Endothelial cell of umbilical vein (primary cell): Measurements from ENCODE around the gene SLC16A7.

Experiments
- EZH2 ChIP-seq: IDR thresholded peaks from 2 replicates; pipeline ENCODE4 v1.6.1; 2012; ENCODE audit warnings: borderline replicate concordance, low read depth, mild to moderate bottlenecking, moderate library complexity, low read length, inconsistent platforms; ENCODE audit not compliant: severe bottlenecking
- TF ChIP-seq, protein P1 (sequence below), 2 donors: IDR thresholded peaks; 1 replicate in 1 of 2; 2 replicates in 1 of 2; pipeline ENCODE4 v1.5.1; 2011; ENCODE audit warnings: low read length in 2 of 2, mild to moderate bottlenecking in 2 of 2, moderate library complexity in 2 of 2, control low read depth in 1 of 2, inconsistent platforms in 1 of 2, low read depth in 1 of 2; ENCODE audit not compliant: insufficient read depth in 1 of 2; ENCODE audit errors: extremely low read depth in 1 of 2

GRCh38 chr12:59761542-59761941 is 165.7 kb downstream of the SLC16A7 start:
- TF ChIP-seq, protein P1, sequence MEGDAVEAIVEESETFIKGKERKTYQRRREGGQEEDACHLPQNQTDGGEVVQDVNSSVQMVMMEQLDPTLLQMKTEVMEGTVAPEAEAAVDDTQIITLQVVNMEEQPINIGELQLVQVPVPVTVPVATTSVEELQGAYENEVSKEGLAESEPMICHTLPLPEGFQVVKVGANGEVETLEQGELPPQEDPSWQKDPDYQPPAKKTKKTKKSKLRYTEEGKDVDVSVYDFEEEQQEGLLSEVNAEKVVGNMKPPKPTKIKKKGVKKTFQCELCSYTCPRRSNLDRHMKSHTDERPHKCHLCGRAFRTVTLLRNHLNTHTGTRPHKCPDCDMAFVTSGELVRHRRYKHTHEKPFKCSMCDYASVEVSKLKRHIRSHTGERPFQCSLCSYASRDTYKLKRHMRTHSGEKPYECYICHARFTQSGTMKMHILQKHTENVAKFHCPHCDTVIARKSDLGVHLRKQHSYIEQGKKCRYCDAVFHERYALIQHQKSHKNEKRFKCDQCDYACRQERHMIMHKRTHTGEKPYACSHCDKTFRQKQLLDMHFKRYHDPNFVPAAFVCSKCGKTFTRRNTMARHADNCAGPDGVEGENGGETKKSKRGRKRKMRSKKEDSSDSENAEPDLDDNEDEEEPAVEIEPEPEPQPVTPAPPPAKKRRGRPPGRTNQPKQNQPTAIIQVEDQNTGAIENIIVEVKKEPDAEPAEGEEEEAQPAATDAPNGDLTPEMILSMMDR (IDR thresholded peaks at IDR 0.05; ENCODE audit: extremely low read depth in 1 of 2, insufficient read depth in 1 of 2, low read depth in 1 of 2, low read length in 2 of 2) = no peak
- no peak for TF ChIP-seq EZH2
